Activated T-cell treated with anti-CD3 and anti-CD28 coated beads for 1 hour (primary cell): Measurements from ENCODE around the gene TTC6.

ENCODE experiments used
- DNase-seq: peaks from one replicate; pipeline ENCODE4 v3.0.0-alpha.2; 2020; ENCODE audit warnings: low read depth

Gene TTC6

DNA sequence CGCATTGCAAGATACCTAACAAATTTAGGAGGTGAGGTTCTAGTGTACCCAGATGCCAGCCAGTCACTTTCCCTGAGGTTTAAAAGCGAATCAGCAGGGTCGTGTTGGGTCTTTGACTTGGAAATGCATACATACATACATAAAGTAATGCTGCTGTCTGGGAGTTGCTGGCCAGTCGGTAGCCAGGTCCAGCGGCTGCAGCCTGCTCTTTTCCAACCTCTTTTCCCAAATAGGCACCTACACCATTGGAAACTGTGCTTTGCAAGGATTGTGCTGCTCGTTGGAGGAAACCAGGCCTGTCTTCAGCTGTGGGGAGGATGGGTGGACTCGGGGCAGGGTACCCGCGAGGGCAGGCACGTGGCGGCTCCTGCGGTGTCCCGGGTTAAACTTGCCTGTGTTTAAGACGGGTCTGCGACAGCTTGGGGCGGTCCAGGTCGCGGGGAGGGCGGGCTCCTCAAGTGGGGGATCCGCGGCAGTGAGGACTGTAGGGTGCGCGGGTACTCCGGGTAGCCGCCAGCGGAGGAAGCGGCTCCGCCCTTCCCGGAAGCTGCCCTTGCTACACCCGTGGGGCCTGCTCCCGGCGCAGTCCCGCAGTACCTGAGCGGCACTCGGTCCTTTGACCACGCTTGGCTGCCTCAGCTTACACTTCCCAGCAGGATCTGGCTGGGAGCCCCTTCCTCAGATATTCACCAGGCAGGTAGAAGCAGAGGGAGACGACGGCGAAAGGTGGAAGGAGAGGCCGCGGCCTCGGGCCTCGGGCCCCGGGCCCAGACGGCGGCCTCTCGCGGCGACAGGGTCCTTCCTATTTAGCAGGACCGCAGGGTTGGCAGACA lies 2.7 kb downstream of the TTC6 start:
- no peak for DNase-seq

DNA sequence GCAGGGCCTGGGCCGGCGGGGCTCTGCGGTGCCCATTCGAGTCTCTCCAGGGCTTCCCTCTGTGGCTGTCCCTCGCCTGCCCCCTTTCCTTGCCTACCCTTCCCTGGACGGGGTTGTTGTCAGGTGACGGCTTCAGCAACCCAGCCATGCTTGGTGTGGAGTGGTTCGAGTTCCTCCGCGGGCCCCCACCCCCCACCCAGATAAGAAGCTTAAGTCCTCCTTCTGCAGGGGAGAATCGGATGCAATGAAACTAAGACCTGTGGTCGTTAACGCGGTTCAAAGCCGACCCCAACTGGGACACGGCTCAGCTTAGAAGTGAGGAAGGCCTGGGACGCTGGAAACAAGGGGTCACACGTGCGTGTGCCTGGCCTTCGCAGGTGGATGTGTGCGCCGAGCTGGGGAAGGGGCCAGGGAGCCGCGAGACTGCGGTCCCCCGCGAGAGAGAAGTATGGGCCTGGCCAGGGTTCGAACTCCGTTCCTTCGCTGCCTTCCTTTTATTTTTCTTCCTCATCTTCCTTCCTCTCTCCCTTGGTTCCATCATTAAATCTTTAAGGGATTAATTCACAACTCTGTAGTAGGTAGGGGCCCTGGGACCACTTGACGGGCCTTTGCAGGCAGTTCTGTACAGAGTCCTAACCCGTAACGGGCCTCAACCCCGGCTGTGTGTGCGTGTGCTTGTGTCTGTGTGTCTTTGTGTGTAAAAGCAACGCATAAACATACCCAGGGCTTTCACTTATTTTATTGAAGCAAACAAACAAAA lies 3.5 kb downstream of the TTC6 start:
- no peak for DNase-seq

DNA sequence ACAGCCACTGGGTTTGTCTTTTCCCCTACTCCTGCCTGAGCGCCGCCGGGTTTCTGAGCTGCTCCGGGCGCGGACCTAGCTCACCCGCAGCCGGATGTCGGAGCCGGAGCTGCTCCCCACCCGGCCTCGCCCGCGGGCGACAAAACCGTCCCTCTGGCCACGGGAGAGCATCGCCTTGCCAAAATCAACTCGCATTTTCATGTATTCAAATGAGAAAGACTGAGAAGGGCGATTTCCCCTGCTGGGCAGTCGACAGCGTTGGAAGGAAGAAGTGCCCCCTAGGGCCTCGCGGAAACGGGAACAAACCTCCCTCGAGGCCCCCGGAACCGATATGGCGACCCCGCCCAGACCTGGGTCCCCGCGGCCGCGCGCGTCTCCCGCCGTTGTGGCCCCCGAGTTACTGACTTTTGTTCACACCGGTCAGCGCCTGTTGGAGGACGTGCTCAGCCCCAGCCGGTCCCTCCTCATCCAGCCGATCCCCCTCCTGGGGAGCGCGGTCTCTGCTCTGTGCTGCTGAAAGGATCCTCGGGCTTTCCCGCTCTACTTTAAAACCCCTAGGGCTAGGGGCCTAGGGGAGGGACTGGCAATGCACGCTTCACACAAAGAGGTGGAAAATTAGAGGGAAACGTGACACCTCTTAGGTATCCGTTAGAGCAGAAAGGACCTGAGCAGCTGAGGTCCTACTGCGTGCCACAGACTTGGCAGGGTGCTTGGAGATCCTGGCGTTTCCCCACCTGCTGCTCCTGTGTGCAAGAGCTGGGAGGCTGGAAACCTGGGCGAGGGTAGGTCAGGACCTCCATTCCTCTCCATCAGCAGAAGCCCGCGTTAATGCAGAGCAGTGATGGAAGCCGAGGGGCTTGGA lies 4.3 kb downstream of the TTC6 start:
- DNase-seq: no peak

DNA sequence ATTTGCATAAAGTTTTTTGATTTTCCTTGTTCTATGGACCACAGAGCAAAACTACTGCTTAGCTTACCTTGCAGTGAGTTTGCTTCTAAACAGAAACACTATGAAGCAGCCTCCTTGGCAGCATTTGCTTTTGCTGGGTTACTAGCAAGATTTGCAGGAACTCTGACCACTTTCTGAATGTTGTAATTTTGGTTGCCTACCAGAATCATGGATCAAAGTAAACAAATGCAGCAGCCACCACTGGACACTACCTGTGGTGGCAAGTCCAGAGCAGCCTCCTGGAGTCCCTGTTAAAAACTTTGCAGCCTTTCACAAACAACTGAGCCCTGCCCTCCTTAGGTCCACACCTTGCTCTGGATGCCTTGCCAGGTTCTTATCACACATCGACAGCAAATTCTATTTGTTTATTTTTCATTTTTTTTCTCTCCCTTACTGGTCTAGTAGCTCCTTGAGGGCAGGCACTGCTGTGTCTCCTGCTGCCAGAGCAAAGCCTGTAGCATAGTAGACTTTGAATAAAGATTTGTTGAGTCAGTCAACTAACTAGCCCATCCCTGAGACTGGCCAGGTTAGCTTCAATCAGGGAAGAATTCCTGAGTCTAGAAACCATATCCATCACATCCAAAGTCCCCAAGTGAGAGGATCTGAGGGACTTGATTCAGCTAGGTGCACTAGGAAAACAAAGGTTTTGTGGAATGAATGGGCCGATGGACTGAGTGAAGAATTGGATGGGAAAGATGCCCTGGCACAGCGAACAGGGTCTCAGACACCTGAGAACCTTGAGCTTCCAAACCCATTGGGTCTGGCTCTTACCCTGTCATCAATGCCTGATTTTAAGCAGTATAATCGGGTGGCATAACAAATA lies 5.7 kb downstream of the TTC6 start:
- DNase-seq: no peak

DNA sequence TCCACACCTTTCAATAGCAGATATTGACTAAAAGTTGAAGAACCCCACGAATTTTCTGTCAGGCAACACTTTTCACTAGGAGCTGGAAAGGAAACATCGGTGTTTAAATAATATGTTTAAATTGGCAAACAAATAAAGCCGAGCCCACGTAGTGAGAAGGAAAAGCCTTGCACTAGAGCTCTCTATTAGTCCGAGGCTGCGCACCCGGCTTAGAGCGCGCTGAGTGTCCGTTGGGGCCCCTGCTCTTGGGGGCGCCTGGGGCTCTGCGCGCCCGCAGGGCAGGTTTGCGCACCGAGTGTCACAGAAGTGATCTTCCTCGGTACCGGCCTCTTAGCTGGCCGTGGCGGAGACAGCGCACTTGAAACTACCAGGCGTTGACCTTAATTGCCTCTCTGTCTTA lies 6.4 kb downstream of the TTC6 start:
- DNase-seq: no peak

DNA sequence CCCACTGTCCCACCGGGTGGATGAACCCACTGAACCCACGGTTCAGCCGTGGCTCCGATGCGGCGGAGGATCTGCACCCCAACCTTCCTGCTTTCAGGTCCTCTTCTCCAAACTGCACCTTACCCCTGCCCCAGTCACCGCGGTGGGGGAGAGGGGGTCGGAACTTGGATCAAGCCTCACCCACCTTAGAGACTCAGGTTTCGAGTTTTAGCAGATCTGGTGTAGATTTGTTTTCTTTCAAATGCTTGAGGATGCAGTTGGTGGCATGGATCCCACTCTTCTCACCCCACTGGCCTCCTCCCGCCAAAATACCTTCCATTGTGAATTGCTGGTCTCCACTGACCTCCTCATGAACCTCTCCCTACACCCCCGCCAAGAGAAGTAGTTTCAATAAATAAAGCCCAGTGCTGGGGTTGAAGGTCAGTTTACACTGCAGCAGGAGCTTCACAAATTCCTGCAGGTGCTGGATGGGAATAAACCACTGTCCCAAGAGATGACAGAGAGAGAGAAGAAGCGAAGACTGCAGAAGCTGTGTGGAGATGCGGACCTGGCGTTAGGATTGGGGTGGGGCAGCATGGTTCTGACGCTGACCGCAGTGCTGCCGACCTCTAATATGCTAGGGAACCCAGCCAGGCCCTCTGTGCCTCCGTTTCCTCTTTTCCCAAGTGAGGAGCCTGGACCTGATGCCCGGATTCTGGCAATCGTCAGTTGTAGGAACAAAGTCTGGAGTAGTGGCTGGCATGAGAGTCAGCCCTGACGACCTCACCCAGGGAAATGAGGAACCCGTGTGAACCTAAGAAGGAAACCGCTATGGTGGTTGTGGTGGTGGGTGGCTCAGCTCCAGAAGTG lies 7.4 kb downstream of the TTC6 start:
- DNase-seq: no peak

- no peak for DNase-seq
Observed at GRCh38 chr14:37603688-37604251, 8.3 kb downstream of the TTC6 start.

- DNase-seq: no peak
Observed at GRCh38 chr14:37606678-37607077, 11.2 kb downstream of the TTC6 start.

DNA sequence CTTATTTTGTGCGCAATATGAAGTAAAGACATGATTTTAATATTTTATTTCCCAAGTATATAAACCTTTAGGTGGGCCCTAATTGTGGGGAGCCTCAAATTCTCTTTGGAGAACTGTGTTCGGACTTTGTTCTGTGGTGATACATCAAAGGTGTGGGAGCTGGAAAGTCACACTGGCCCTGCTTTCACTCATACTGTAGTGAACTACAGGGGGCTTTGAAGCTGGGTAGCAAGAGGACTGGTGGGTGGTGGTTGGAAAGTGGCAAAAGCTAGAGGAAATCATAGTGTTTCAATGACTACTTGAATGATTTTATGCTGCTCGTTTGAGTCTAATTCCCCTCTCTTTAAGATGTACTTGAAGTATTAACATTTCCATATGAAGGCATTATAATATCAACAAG lies 13.2 kb downstream of the TTC6 start:
- DNase-seq: no peak

DNA sequence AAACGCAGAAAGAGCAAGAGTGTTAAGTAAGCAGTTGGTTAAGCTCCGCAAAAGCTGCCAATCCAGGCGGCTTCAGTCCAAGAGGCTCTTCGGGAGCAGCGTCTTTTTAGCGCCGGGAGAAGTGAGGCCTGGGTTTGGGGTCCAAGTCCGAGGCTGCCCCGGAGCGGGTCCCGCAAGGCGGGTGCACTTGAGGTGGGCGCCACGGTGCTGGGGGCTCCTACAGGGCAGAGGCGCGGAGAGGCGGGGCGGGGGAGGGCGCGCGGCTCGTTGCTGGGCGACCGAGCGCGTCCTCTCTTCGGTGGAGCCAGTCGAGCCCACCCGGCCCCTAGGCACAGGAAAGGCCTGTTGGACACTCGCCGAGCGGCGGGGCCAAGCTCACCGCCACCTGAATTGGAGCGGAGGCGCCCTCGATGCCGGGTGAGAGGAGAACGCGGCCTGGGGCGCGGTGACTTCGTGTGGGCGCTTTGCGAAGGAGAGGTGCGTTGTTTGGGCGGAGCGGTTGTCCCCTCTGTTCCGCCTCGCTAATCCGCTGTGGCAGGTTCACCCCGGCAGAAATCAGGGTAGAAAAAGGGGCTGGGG lies 15.6 kb downstream of the TTC6 start:
- no peak for DNase-seq

- no peak for DNase-seq
Observed at GRCh38 chr14:37615582-37616289, 20.3 kb downstream of the TTC6 start.

DNA sequence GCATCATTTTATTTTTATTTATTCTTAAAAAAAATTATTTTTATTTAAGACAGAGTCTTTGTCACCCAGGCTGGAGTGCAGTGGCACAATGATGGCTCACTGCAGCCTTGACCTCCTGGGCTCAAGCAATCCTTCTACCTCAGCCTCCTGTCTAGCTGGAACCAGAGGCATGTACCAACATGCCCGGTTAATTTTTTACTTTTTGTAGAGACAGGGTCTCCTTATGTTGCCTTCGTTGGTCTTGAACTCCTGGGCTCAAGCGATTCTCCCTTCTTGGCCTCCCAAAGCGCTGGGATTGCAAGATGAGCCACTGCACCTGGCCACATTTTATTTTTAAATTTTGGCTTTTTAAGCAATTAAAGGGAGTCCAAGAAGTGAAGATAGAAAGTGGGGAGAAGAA lies 21.4 kb downstream of the TTC6 start:
- DNase-seq: no peak

GRCh38 chr14:37617864-37618365 lies 22.5 kb downstream of the TTC6 start:
- DNase-seq: no peak

DNA sequence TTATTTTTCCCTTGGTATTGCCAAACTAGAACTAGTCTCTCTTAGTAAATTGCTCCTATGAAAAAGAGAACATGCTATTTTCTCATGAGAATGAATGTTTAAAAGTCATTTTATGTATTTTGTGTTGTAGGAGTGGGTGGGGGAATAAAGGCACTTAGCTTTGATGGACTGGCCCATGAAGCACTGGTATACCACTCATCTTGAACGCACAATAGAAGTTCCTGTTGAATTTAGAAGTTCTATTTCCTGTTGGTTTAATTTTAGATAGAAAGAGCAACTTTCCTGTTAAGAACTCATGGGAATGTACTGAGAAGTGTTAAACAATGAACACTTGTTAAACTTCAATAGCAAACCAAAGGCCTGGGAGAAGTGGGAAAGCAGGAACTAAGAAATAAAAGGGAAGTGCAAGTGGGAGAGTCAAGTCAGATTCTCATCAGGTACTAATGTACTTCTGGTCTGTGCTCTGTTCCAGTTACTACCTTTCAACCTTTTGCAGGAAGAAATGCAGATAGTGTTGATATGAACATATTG lies 23.1 kb downstream of the TTC6 start:
- no peak for DNase-seq

DNA sequence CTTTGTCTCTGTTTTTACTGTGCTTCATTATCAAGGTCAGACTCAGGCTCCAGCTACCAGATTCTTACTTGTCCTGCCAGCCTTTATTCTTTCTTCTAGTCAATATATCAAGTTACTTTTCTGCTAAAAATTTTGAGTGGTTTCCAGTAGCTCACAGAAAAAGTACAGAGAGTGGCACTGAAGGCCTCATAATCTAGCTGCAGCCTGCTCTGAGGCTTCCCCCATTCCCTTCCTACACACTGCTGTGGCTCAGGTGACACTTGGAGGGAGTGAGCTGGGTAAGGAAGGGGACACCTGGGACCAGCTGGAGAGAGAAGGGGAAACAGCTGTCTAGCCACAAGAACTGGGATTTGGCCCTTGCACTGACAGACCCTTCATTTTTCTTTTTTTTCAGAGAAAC lies 25.4 kb downstream of the TTC6 start:
- no peak for DNase-seq

- DNase-seq: no peak
Observed at GRCh38 chr14:37622231-37622923, 26.9 kb downstream of the TTC6 start.

- DNase-seq: no peak
Observed at GRCh38 chr14:37623426-37623951, 28.1 kb downstream of the TTC6 start.

DNA sequence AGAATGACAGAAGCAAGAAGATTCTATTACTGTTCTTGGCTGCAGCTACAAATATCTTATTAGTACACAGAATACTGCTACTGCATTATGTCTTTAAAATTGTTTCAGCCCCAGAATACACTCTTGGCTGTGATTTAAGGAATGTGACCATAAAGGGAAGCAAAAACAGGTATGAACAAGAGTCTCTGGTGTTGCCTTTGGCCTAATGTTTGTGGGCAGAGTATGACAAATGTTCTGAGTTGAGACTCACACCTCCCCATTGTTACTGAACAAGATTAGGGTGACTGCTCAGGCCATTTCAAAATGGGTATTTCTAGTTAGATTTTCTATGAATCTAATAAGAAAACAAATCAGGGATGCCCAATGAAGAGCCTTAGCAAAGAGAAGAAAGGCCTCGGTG lies 28.5 kb downstream of the TTC6 start:
- DNase-seq: no peak
